GM19035 (cell line): ENCODE results near the gene SCNN1A.

Experiments
- ATAC-seq: cut with Tn5 transposase; IDR thresholded peaks from one replicate; pipeline ENCODE4 v1.9.1; 2021; ENCODE audit not compliant: unreplicated experiment

The SCNN1A gene

DNA sequence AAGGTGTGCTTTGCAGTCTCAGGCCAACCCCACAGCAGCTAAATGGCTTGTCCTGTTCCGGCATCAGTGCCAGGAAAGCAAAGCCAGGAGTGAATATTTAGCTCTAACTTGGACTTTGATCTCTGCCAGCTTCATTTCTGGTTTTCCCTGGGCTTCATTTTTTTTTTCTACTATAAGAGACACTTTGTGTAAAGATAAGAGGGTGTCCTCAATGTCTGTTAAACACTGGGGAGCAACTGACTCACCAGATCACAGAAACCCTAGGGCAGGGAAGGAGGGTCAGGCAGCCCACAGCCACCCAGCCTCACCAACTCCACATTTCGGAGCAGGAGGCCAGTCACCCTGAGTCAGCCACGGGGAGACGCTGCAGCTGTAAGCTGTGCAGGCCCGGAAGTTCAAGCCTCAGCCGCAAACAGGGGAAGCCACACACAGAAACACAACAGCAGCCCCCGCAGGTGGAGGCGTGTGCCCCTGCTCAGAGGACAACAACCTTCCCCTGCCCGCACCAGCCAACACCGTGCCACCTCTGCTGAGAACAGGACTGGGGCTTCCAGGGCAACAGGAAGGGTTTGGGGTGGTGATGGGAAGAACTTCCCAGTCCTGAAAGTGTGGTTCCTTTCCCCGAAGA is 39.8 kb downstream of the SCNN1A start:
- peak; percentile 79 for ATAC-seq

DNA sequence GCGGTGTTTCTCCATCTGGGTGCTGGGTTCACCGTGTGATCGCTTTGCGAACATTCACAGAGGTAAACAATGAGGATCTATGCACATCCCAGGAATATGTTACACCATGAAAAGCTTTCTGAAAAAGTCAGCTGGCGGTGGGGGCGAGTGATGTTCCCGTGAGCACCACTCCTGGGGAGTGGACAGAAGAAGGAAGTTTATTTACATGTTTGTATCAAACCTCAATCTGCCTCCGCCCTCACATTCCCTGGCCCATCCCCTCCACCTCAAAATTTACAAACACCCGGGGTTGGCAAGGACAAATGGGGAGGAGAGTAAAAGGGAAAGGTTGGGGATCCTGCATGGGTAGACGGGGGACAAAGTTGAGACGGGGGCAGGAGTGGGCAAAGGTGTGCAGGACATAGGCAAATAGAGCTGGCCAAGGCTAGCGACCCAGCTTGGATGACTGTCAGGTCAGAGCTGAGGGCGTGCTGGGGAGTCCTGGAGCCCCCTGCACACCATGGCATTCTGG is 40.4 kb downstream of the SCNN1A start:
- no peak for ATAC-seq

DNA sequence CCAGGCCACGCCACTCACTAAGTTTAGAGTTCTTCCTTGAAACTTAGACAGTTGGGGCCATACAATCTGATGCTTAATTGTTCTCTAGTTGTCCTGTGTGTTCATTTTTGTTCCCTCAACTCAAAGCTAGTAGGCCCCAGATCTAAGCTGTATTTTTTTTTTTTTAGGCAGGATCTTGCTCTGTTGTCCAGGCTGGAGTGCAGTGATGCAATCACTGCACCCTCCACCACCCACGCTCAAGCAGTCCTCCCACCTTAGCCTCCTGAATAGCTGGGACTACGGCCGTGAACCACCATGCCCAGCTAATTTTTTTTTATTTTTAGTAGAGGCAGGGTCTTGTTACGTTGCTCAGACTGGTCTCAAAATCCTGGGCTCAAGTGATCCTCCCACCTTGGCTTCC is 41.0 kb downstream of the SCNN1A start:
- no peak for ATAC-seq

DNA sequence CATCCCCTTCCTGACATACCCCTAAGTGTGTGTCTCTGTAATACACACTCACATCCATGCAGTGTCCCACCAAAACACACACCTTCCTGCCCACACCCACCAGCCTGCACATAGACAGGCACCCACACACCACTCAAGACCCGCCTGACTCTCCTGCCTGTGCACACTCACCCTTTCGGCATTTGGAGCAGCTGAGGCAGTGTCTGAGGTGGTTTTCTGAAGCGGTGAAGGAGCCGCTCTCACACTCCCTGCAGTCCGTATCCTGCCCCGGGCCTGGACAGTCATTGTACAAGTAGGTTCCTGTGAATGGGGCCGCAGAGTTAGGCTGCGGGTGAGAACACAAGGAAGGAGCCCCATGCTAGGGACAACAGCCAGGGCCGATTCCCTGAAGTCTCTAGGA is 41.8 kb downstream of the SCNN1A start:
- ATAC-seq = no peak

DNA sequence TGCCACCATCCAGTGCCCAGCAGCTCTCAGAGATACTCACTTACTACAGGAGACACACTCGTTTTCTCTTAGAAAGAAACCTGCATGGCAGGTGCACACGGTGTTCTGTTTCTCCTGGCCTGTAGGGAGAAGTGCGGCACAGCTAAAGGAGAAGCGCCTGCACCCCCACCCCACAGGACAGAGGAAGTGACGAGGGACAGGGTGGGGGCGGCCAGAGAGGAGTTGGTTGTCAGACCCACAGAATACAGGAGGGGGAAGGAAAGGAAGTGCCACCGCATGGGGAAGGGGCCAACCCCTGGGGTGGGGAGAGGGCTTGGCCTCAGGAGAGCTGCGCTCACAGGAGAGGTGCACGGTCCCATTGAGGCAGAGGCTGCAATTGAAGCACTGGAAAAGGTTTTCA is 42.3 kb downstream of the SCNN1A start:
- ATAC-seq = no peak

DNA sequence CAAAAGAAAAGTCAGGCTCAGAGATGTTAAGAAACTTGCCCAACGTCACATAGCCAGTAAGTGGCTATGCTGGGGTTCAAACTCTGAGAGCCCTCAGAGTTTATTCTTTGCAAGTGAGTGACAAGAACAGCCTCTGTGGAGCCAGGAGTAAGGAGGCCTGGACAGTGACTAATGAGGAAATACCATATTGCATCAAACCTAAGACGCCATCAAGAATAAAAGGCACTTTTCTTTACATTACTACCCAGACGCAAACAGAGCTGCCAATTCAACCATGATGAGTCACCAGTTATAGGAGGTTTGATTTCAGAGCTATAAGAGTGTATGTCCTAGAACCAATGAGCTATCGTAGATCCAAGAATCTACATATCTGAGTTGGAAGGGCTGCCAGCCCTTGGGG is 42.9 kb downstream of the SCNN1A start:
- ATAC-seq = no peak

DNA sequence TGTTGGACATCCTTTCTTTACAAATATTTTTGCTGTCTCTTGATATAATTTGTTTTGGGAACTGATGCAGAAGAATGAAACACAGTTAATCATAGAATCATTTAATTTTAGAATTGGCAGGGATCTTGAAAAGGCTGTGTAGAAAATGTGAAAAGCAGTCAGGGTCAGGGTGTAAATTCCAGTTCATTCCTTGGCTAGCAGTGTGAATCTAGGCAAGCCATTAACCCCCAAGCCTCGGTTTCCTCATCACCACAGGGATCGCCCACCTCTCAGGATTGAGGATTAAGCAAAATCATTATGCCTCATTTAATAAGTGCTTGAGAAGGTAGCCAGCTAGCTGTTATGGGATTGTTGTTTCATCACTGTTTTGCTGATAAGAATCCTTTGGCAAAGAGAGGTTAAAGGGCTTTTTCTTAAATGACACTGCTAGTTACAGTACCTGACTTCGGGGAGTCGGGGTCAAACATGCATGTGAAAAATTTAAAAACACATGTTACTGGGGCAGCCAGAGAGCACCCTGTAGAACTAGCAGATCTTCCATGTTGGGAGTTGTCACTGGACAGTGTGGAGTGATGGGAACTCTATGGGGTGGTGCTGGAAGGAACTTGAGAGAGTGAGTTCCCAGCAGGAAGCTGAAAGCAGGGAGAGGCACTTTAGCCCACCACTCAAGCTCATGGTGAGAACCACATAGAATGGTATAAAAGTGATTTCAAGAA is 44.2 kb downstream of the SCNN1A start:
- ATAC-seq = no peak

DNA sequence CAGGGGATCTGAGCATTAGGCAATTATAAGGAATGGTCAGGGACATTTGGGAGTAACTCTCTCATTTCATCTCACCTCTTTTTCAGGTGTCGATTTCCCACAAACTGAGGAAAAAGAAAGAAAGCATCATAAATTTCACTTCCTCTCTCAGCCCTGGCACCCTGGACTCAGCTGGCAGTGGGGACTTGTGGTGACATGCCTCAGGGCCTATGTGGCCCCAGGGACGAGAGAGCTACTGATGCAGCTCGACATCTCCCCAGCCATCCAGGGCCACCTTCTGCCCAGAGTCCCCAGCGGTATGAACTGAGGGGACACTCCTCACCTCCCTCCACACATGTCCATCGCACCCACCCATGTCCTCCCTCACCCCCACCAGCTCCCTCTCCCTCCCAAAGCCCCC is 45.2 kb downstream of the SCNN1A start:
- ATAC-seq = peak; percentile 65

DNA sequence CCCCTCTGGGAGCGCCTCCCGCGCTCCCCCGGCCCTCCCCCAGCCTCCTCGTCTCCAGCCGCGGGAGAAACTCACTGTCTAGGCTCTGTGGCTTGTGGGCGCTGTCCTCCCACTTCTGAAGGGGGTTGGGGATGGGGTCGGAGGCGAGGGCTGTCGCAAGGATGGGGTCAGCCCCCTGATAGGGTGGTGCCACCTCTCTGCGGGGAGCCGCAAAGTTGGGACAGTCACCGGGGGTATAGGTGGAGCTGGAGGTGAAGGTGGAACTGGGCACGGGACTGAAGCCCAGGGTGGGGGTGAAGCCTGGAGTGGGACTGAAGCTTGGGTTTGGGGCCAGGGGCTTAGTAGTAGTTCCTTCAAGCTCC is 45.7 kb downstream of the SCNN1A start:
- ATAC-seq = no peak

DNA sequence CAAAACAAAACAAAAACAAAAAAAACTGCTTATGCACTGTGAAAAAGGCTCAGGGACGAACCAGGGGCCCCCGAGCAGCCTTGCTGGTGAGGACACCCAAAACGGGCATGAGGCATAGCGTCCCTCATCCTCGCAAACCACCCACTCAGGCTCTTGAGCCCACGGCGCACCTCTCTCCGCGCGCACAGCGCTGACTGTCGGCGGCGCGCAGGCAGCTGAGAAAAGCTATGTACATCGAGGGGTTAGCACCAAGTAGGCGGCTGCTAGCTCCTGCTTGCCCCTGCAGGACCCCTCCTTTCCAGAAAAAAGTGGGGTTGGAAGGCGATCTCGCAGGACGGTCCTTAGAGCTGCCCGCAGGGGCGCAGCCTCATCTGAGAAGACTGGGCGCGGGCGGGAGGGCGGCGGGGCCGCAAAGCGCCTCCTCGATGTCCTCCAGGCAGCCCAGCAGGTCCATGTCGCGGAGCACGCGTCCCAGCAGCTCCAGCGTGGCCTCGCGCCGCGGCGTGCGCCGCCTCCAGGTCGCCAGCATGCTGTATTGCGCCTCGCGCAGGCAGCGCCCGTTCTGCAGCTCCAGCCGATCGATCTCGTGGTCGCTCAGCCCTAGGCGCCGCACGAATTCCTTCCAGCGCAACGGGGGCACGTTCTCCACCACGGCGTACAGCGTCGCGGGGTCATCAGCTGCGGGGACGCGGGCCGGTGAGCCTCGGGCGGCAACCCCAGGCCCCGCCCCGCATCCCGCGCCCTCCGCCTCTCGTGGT is 46.2 kb downstream of the SCNN1A start:
- ATAC-seq = no peak

DNA sequence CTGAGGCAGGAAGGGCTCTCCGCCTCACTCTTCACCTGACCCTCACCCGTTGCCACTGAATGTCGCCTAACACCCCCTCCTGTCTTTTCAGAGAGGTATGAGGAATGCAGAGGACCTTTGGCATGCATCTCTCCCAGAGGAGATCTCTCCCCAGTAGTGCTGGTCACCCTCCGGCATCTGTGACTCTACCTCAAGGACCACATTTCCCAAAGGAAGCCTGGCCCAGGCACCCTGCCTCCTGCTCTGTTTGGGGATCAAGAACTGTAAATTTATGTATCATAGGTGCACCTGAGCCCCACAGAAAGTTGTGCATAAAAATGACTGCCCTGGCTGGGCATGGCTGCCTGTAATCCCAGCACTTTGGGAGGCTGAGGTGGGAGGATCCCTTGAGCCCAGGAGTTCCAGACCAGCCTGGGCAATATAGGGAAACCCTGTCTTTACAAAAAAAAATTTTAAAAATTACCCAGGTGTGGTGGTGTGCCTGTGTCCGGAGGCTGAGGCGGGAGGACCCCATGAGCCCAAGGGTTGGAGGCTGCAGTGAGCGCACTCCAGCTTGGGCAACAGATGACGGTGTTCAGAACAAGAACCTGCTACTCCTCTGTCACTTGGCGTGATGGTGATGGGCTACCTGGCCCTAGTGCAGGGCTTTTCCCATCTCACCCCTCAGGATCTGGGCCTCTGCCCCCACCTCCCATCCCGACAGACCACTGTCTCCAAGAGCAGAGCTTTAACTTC is 47.2 kb downstream of the SCNN1A start:
- ATAC-seq = no peak

DNA sequence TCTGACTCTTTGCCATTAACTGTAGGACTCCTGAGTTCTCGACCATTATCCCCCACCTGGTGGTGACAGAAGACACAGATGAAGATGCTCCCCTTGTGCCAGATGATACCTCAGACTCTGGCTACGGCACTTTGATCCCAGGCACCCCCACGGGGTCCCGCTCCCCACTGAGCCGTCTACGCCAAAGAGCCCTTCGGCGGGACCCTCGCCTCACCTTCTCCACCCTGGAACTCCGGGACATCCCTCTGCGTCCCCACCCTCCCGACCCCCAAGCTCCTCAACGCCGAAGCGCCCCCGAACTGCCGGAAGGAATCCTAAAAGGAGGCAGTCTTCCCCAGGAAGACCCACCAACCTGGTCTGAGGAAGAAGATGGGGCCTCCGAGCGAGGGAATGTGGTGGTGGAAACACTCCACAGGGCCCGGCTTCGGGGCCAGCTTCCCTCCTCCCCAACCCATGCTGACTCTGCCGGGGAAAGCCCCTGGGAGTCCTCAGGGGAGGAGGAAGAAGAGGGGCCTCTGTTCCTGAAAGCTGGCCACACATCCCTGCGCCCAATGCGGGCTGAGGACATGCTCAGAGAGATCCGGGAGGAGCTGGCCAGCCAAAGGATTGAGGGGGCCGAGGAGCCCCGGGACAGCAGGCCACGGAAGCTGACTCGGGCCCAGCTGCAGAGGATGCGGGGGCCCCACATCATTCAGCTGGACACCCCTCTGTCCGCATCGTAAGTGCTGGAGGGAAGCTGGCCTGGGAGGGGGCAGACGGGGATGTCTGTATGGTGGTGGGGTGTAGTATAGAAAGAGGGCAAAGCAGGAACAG is 47.9 kb downstream of the SCNN1A start:
- ATAC-seq = no peak

DNA sequence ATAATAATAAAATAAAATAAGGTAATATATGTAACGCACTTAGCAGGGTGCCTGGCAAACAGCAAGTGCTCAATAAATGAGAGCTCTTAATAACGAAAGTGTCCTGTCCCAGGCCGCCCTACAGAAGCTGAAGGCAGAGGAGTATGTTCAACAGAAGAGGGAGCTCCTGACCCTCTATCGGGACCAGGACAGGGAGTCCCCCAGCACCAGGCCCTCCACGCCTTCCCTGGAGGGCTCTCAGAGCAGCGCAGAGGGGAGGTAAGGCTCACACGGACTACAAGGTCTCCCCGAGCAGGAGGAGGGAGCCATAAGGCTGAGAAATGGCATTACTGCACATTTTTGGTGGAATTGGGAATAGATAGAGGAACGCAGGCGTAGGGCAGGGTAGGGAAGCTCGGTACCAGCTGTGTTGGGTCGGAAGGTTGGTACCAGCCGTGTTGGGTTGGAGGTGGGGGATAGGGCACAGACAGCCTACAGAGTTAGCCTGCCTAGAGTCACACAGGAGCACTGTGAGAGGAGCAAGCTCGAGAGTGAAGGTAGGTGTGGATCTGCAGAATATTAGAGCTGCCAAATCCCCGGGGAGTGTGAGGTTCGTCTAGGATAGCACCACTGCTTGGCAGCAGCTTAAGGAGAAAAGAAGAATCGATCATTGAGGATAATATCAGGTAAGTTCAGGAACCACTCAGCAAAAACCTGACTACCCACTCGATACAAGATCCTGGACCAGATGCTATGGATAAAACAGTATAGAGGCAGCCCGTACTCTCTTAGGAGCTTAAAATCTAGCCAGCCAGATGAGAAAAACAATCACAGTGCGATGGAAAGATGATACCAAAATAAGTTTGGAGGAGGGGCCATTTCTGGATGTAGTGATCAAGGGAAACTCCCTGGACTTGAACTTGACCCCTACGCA is 48.8 kb downstream of the SCNN1A start:
- no peak for ATAC-seq

DNA sequence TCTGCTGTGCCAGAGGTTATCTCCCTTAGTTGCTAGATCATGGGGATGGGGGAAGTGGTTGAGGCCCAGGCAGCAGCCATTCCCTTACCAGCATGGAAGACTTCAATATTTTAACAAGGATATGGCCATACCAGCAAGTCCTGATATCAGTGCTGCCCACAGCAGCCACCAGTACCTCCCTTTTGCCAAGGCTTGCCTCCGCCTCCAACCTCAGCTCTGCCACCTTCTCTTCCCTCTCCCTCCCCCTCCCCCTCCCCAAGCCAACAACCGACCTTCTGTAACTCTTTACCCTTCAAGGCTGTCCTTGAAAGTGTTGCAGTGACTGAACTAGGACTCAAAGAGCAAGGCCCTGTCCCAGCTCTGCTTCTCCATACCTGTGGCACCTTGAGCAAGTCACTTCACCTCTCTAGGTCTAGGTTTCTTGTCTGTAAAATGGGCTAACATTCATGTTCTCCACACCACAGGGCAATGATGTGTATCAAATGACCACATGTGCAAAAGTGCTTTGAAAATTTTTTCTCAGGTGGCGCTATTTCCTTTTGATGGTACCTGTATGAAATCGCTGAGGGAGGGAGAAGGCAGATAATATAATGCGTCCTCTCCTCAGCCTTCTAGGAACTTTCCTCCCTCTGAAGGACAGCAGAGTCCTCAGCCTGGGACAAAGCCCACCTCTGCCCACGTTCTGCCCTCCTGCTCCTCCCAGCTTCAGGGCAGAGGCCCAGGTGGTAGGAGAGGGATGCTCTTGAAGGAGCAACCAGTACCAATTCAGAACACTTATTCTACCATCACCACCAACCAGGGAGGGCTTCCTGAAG is 50.2 kb downstream of the SCNN1A start:
- ATAC-seq = no peak

DNA sequence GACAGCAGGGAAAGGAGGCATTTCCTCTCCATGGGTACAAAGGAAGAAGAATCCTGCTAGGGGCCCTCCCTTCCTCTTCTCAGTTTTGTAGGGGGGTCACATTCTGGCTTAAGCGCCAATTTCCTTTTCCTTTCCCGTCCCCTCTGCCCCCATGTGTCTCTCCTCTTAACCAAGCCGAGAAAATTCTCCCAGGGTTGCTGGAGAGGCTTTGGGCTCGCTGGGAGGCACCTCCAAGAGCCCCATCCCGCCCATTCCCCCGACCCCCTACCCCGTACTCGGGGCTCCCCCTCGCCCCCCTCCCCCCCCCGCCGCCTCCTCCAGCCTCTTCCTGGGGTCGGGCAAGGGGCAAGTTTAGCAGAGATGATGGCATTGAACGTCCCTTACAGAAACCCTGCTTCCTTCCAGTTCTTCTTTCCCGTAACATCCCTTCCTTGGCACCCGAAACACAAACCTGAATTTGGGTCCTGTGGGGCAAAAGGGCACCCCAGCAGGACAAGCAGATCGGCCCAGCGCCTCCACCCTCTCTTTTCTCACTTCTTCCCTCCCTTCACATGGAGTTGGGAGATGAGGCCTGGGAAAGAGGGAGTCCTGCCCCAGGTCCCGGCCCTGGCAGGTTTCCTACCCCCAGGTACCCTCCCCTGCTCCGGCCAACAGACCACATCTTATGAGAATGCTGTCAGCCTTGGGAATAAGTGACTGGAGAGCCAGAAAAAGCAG is 51.2 kb downstream of the SCNN1A start:
- no peak for ATAC-seq

DNA sequence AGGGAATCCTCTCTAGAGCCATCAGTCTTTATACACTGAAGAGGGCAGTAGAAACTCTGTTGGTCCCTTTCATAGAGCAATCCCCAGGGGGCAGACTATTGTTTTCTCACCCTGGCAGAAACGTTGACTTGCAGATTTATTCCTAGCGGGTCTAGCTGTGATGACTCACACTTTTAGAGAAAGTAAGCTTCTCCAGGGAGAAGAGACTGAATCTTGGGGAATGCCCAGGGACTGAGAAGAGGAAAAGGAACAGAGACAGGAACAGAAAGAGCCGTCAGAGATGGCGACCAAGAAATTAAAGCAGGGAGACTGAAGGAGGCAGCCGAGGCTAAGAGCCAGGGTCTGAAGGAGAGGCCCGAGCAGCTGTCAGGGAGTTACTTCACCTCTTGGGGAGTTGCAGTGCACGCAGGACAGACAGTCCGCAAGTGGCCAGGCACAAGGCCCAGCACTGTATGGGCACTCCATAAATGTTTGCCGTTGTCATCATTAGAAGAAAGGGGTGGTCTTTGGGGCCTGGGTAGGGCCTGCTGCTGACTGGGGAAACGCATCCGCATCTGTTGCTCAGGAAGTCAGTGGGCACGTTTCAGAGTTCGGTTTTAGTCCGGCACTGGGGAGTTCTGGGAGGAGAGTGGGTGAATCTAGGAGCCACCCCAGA is 51.9 kb downstream of the SCNN1A start:
- ATAC-seq = no peak

DNA sequence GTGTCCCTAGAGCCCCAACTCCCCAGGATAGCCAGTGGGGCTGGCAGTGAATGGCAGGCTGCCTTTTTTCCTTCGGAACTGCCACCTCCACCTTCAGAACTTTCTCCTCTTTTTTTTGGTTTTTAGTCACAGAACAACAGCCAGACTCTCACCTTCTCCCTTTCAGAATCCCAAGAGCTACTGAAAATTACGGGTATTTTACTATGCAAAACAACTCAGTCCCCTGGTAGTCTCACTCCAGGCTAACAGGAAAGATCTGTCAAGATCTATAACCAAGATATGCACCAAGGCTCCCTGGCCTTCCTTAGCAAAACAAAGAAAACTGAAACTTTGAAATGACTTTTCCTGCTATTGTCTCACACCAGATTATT is 52.4 kb downstream of the SCNN1A start:
- no peak for ATAC-seq

DNA sequence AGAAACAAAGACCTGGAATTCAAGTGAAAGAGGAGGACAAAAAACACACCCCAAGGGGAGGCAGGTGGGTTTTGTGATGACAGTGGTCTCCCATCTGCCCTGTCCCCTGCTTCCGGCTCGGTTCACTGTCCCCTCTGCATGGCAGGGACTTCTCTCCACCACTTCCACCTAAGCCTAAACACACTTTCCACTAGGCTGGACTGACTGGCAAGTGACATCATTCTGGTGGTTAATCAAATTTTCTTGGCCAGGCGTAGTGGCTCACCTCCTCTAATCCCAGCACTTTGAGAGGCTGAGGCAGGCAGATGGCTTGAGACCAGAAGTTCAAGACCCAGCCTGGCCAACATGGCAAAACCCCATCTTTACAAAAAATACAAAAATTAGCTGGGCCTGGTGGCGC is 53.0 kb downstream of the SCNN1A start:
- no peak for ATAC-seq
